DMS53 treated with DMSO at 0.1 percent for 48 hours (cell line): ENCODE data around the gene SFI1.
"Not testable (repeated sequence)": the region's sequence is repeated elsewhere in the genome, so short reads cannot be mapped to it uniquely, and the experiment has no call there.

Experiments
- DNase-seq: peaks from one replicate; lab custom pipeline; 2025; ENCODE audit not compliant: unreplicated experiment; lab: John Stamatoyannopoulos, UW

The SFI1 gene

DNA sequence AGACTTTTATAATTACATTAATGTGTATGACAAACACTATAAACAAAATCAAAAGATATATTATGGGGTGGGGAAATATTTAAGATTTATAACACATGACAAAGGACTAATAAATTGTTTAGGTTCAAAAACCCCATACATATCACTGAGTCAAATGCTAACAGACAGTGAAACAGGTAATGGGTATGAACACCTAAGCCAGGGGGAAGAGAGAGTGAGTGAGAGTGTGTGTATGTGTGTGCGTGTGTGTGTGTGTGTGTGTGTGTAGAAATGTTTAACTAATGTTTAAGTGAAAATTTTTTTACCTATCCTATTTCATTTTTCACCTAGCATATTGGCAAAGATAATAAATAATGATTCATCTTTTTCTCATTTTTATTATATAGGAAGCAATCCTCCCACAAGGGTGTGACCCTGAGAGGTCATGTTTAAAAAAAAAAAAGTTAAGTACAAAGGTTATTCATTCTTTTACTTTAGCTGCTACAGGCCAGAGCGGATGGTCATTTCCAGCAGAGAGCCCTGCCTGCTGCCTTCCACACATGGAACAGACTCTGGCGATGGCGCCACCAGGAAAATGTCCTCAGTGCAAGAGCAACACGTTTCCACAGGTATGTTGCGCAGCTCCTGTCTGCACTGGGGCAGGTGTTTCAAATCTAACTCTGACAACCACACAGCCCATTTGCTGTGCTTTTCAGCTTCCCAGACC lies 92.8 kb downstream of the SFI1 start:
- no peak for DNase-seq

DNA sequence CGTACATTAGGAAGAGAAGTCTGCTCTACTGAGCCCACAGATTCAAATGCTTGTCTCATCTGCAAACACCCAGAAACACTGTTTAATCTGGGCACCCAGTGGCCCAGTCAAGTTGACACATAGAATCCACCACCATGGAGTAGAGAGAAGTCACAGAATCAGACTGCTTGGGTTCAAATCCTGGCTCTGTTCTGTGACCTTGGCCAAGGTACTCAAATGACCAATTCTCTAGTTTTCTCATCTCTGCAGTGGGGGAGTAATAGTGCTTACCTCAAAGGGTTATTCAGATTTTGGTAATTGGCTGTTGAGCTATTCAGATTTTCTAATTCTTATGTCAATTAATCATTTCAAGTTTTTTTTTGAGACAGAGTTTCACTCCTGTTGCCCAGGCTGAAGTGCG lies 93.8 kb downstream of the SFI1 start:
- not testable (repeated sequence) for DNase-seq

DNA sequence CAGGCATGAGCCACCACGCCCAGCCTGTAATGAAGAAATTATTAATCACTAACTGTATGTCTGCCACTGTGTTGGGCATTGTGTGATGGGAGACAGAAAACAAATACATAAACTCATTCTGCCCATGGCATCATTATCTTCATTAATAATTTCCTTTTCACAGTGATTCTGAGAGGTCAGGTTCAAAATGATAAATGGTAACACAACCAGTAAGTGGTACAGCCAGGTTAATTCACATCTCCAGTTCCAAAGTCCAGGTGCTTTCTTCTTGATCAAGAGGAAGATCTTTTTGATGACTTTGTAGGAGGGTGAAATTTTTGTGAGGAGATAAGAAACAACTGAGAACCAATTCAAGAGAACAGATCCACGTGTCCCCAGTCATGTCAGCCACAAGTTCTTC lies 98.9 kb downstream of the SFI1 start:
- no peak for DNase-seq

- no peak for DNase-seq
These were observed 106.1 kb downstream of the SFI1 start for GRCh38 chr22:31602259-31602952.

- no peak for DNase-seq
These were observed 106.8 kb downstream of the SFI1 start for GRCh38 chr22:31603081-31603525.

GRCh38 chr22:31603574-31603973 lies 107.2 kb downstream of the SFI1 start:
- DNase-seq = no peak

- DNase-seq = no peak
These were observed 107.9 kb downstream of the SFI1 start for GRCh38 chr22:31604137-31604705.

- DNase-seq = no peak
These were observed 108.7 kb downstream of the SFI1 start for GRCh38 chr22:31604746-31605705.

GRCh38 chr22:31605851-31606585 lies 109.7 kb downstream of the SFI1 start:
- DNase-seq = no peak

DNA sequence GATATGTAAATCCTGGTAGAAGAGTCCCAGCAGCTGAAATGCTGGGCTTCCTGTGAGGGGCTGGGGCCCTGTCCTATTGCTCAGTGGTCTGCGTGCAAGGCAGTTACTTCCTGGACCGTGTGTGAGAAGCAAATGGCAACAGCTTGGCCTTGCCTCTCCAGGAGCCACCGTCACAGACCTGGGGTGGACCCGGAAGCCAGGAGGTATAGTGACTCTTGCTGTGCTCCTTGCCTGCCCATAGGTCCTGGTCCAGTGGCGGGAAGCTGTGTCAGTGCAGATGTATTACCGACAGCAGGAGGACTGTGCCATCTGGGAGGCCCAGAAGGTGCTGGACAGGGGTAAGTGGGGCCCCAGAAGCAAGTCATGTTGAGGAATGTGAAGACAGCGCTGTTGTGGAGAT lies 111.4 kb downstream of the SFI1 start:
- no peak for DNase-seq

DNA sequence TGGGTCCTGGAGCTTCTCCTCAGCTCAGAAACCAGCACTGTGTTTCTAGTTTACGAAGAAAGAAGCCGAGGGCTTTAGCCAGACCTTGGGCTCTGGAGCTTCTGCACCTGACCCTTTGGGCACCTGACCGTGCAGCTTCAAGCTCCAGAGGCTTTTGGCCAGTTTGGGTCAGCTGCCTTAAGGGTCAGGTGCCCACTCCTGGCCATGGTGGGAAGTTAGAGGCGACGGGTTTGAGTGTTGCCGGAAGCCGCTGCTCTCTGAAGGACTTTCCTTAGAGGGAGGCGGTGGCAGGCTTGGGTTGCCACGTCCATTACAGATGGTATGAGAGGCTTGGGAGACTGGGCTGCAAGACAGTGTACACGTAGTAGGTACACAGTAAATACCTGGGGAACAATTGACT lies 113.4 kb downstream of the SFI1 start:
- DNase-seq = no peak

GRCh38 chr22:31610611-31611010 lies 114.3 kb downstream of the SFI1 start:
- DNase-seq = no peak

GRCh38 chr22:31611061-31611760 lies 114.9 kb downstream of the SFI1 start:
- no peak for DNase-seq

GRCh38 chr22:31612891-31613285 lies 116.6 kb downstream of the SFI1 start:
- no peak for DNase-seq

- DNase-seq = no peak
These were observed 117.1 kb downstream of the SFI1 start for GRCh38 chr22:31613286-31613903.

DNA sequence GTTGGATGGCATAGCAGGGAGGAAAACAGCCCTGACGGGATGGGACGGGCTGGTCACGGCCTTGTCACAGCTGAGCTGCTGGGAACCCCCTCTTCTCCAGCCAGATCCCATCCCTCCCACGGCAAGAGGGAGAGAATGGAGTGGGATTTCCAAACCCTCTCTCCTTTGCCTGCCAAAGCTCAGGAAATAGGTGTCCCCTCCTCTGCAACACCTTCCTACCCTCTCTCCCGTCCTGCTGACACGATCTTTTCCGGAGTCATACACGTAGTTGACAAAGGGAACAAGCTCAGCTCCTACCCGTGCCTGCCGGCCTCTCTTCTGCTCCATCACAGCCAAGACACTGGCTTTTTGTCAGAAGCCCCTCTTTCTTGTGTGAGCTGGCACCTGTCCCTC lies 117.6 kb downstream of the SFI1 start:
- DNase-seq = no peak

DNA sequence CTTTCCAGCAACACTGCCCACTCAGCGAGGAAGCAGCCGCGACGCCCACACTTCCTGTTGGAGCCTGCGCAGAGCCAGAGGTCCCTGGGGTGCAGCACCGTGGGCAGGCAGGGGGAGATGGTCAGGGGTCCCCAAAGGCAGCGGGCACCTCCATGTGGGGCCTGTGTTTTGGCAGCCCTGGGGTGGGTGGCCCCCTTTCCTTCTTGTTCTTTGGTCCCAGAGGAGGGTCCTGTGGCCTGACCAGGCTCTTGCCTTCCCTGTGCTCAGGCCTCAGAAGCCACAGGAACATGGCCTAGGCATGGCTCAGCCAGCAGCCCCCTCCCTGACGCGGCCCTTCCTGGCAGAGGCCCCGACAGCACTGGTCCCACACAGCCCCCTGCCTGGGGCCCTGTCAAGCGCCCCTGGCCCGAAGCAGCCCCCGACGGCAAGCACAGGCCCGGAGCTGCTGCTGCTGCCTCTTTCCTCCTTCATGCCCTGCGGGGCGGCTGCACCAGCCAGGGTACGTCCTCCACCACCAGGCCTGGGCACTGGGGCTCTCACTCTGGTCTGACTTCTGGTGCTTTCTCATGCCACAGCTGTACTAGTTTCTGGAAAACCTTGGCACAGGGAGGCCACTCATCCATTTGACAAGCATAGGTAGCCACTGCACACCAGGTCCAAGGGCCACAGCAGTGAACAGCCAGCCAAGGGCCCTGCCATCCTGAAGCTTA lies 118.6 kb downstream of the SFI1 start:
- DNase-seq = no peak

- DNase-seq = no peak
These were observed 119.1 kb downstream of the SFI1 start for GRCh38 chr22:31615491-31615860.

- no peak for DNase-seq
These were observed 119.6 kb downstream of the SFI1 start for GRCh38 chr22:31615940-31616314.
